HepG2 (cell line): ENCODE data around the gene CCDC201. TPM values are rescaled to one million over a fixed set of nuclear protein-coding genes. Genes with fewer than 3 reads are reported as not detected.

Experiments used
- BRD4 ChIP-seq: sonication (generic); formaldehyde crosslinking; IDR thresholded peaks from 2 replicates; pipeline ENCODE4 v1.4.0; 2020; ENCODE audit warnings: missing genetic modification reagents
- FIP1L1 ChIP-seq: fragments of 200-400 bp; formaldehyde crosslinking; IDR thresholded peaks from 2 replicates; pipeline ENCODE4 v1.6.1; 2018; ENCODE audit warnings: low read depth, mild to moderate bottlenecking, low read length, moderate library complexity, borderline replicate concordance; ENCODE audit not compliant: insufficient read depth
- LRRFIP1 ChIP-seq: sonication (generic); formaldehyde crosslinking; conservative IDR thresholded peaks from 2 replicates; pipeline ENCODE4 v1.4.0; 2020; ENCODE audit warnings: missing genetic modification reagents
- PCBP2 ChIP-seq: fragments of 200-400 bp; formaldehyde crosslinking; optimal IDR thresholded peaks from 2 replicates; pipeline ENCODE3; 2018; ENCODE audit warnings: low read length, low read depth; ENCODE audit not compliant: poor library complexity, severe bottlenecking
- SALL2 ChIP-seq: sonication (generic); formaldehyde crosslinking; IDR thresholded peaks from 2 replicates; pipeline ENCODE4 v1.8.1; 2023; ENCODE audit warnings: mild to moderate bottlenecking, missing genetic modification reagents, inconsistent platforms
- SNAPC4 ChIP-seq: sonication (generic); formaldehyde crosslinking; IDR thresholded peaks from 2 replicates; pipeline ENCODE4 v1.4.0; 2020; ENCODE audit warnings: mild to moderate bottlenecking, missing genetic modification reagents
- TGIF2 ChIP-seq: IDR thresholded peaks from 2 replicates; pipeline ENCODE4 v1.6.1; 2016; ENCODE audit warnings: control low read depth, missing compliant biosample characterization
- TMF1 ChIP-seq: sonication (generic); formaldehyde crosslinking; IDR thresholded peaks from 2 replicates; pipeline ENCODE4 v1.8.1; 2022; ENCODE audit warnings: low read depth, missing genetic modification reagents
- UBTF ChIP-seq: sonication (generic); formaldehyde crosslinking; IDR thresholded peaks from 2 replicates; pipeline ENCODE4 v1.4.0; 2020; ENCODE audit warnings: mild to moderate bottlenecking, missing genetic modification reagents
- ZNF556 ChIP-seq: sonication (generic); formaldehyde crosslinking; IDR thresholded peaks from 2 replicates; pipeline ENCODE4 v1.4.0; 2020; ENCODE audit warnings: mild to moderate bottlenecking, missing genetic modification reagents, borderline replicate concordance
- polyA plus RNA-seq, 8 experiments: library from polyadenylated mRNA; depleted of rRNA in 3 of 8; stranded (reverse) in 7 of 8; unstranded in 1 of 8; fragments of >200 nt; fragmentation: Illumina TruSeq in 4 of 8; extraction: Trizol in 4 of 8; gene quantifications; 2 replicates each; pipeline versions ENCODE4 v1.2.1 to v1.2.3, GENCODE V29; 2011 to 2016; ENCODE audit warnings: low read depth in 4 of 8, missing spikeins in 1 of 8, mixed read lengths in 1 of 8; ENCODE audit not compliant: insufficient read depth in 1 of 8
- total RNA-seq, 5 experiments: library from RNA; depleted of rRNA; stranded (reverse); fragments of >200 nt; fragmentation: Illumina TruSeq; extraction: Trizol; gene quantifications; 2 replicates each; pipeline ENCODE4 v1.2.3, GENCODE V29; 2016; ENCODE audit warnings: low read depth in 1 of 5
- TF ChIP-seq, protein P1 (sequence below): sonication (generic); formaldehyde crosslinking; IDR thresholded peaks from 2 replicates; pipeline ENCODE4 v1.4.0; 2020; ENCODE audit warnings: missing genetic modification reagents, borderline replicate concordance
- TF ChIP-seq, protein P2 (sequence below), 2 experiments: sonication (generic) in 1 of 2; formaldehyde crosslinking in 1 of 2; IDR thresholded peaks; 2 replicates each; pipeline versions ENCODE4 v1.4.0 to v1.6.1; 2018 to 2020; ENCODE audit warnings: missing genetic modification reagents in 2 of 2, borderline replicate concordance in 1 of 2, low read depth in 1 of 2, mild to moderate bottlenecking in 1 of 2, missing biosample characterization in 1 of 2

Gene CCDC201
- total and polyA plus RNA-seq, 2 of the 13 experiments (the other 11 are each of a cell fraction or from before 2014, with no cell fraction given) = 0.92 TPM; not detected in 1

DNA sequence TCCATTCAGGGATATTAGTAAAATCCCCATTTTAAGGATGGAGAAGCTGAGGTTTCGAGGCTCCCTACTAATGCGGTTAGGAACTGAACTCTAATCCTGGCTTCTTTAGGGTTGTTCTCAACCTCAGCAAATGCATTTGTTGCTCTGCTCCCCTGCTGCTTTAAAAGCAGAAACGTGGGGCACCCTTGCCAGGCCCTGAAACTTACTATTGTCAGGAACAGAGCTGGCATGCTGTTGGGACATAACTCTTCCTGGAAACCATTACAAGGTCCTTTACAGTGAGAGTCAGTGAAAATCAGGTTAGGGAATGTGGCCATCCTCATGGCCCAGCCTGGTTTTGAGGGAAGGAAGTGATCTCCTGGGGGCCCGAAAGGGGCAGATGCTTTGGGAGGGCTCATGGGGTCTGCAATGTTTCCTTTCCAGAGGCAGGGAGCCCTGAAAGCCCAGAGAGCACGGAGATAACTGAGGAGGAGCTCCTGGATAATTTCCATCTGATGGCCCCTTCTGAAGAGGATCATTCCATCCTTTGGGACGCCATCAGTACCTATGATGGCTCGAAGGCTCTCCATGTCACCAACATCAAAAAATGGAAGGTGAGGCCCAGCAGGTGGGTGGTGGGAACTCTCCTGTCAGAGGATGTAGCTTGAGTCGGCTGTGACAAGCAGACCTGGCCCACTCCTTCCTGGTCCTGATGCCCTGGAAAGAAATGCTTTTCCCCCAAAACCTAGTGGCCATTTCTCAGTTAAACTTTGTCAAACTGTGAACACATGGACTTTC, 17.4 kb upstream of the CCDC201 start (continued):
- TF ChIP-seq ZNF556 (CRISPR knock-in tag) = no peak
- TF ChIP-seq BRD4 (CRISPR knock-in tag) = no peak
- TF ChIP-seq UBTF (CRISPR knock-in tag) = peak; percentile 59
- TF ChIP-seq TMF1 = no peak
- TF ChIP-seq SNAPC4 (CRISPR knock-in tag) = 0 out of 2 replicates have a peak, but pooled peaks have one; percentile 24
- no peak for TF ChIP-seq SALL2 (CRISPR knock-in tag)
- TF ChIP-seq FIP1L1 = no peak
- no peak for TF ChIP-seq LRRFIP1
- TF ChIP-seq, protein P1, sequence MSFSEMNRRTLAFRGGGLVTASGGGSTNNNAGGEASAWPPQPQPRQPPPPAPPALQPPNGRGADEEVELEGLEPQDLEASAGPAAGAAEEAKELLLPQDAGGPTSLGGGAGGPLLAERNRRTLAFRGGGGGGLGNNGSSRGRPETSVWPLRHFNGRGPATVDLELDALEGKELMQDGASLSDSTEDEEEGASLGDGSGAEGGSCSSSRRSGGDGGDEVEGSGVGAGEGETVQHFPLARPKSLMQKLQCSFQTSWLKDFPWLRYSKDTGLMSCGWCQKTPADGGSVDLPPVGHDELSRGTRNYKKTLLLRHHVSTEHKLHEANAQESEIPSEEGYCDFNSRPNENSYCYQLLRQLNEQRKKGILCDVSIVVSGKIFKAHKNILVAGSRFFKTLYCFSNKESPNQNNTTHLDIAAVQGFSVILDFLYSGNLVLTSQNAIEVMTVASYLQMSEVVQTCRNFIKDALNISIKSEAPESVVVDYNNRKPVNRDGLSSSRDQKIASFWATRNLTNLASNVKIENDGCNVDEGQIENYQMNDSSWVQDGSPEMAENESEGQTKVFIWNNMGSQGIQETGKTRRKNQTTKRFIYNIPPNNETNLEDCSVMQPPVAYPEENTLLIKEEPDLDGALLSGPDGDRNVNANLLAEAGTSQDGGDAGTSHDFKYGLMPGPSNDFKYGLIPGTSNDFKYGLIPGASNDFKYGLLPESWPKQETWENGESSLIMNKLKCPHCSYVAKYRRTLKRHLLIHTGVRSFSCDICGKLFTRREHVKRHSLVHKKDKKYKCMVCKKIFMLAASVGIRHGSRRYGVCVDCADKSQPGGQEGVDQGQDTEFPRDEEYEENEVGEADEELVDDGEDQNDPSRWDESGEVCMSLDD (CRISPR knock-in tag) = no peak
- no peak for TF ChIP-seq PCBP2
- TF ChIP-seq TGIF2 (CRISPR knock-in tag) = no peak
- TF ChIP-seq, protein P2, sequence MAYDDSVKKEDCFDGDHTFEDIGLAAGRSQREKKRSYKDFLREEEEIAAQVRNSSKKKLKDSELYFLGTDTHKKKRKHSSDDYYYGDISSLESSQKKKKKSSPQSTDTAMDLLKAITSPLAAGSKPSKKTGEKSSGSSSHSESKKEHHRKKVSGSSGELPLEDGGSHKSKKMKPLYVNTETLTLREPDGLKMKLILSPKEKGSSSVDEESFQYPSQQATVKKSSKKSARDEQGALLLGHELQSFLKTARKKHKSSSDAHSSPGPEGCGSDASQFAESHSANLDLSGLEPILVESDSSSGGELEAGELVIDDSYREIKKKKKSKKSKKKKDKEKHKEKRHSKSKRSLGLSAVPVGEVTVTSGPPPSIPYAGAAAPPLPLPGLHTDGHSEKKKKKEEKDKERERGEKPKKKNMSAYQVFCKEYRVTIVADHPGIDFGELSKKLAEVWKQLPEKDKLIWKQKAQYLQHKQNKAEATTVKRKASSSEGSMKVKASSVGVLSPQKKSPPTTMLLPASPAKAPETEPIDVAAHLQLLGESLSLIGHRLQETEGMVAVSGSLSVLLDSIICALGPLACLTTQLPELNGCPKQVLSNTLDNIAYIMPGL (CRISPR knock-in tag; IDR thresholded peaks at IDR 0.05; ENCODE audit: borderline replicate concordance in 1 of 2, low read depth in 1 of 2) = peak; percentile 12 to 17; a peak in 1 of 4 replicates
